MG63 (cell line): Measurements from ENCODE around the gene MAG. TPM values are rescaled to one million over a fixed set of nuclear protein-coding genes. Genes with fewer than 3 reads are reported as not detected.

Source experiments
- DNase-seq: peaks from one replicate; pipeline ENCODE4 v3.0.0-alpha.2; 2020
- H3K27me3 ChIP-seq: fragments of 250-450 bp; sonication (Bioruptor Pico); 2 replicates; pipeline ENCODE4 v1.5.1; 2020; ENCODE audit warnings: mild to moderate bottlenecking, moderate library complexity
- H3K36me3 ChIP-seq: fragments of 250-450 bp; sonication (Bioruptor Pico); 2 replicates; pipeline ENCODE4 v1.5.1; 2020; ENCODE audit warnings: mild to moderate bottlenecking, moderate library complexity
- H3K4me3 ChIP-seq: fragments of 250-450 bp; sonication (Bioruptor Pico); 2 replicates; pipeline ENCODE4 v1.5.1; 2020; ENCODE audit warnings: mild to moderate bottlenecking, moderate library complexity
- H3K9me3 ChIP-seq: fragments of 250-450 bp; sonication (Bioruptor Pico); 2 replicates; pipeline ENCODE4 v1.5.1; 2020; ENCODE audit warnings: mild to moderate bottlenecking, moderate library complexity
- total RNA-seq: library from RNA; depleted of rRNA; stranded (reverse); fragments of >200 nt; shearing (Covaris generic); gene quantifications from 2 replicates; pipeline ENCODE4 v1.2.3, GENCODE V29; 2014; ENCODE audit warnings: low replicate concordance

Gene MAG
- total RNA-seq, 1 experiment from 2014 or later: not detected

DNA sequence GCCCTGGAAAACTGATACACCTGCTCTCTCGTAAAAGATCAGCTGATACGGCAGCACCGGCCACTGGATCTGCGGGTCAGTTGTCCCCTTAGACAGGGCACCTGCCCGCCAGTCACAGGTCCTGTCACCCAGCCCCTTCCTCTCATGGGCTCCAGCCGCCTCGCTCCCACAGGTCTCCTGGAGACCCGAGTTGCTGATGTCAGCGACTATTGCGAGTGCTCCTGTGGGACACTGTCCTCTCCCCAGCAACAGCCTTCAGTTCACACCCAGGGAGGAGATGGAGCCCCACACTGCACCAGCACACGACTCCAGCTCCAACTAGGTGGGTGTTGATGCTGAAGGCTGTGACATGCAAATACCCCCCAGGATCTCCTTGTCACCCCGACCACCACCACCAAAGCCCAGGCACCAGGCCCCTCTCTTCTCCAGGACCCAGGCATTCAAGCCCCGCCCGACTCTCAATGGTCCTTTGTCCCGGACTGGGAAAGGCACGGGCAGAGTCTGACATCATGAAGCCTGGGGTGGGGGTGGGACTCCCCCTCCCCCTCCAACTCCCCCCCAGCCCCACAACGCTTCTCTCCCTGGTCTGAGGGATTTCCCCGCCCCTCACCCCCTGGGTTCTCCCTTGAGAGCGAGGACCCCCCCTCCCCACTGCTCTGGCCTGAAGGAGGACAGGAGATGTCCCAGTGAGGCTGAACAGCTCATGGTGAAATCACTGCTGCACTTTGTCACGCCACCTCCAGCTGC, 1.4 kb upstream of the MAG start:
- Histone ChIP-seq H3K27me3 (peaks cover 6% of the 10 kb centered on the region; the same call in 1 of the 2 replicates), H3K36me3 (no peaks in the 10 kb centered on the region), H3K9me3 (no peaks in the 10 kb centered on the region), H3K4me3 (no peak overlapping the region)
- DNase-seq: no peak

DNA sequence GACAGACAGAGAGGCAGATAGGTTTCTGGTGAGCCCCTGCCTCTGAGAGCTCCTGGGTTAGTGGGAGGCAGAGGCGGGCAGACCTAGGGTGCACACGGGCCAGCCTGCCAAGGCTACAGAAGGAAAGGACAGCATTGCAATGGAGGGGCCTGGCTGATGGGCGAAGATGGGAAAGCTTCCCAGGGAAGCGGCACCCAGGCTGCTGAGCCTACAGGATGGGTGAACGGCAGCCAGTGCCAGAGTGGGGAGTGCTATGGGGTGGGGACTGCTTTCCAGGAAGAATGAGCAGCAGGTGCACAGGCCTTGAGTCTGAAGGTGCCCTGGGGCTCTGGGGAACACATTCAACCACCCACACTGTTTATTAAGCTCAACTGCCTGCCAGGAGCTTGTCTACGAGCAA, 702 bp upstream of the MAG start:
- H3K36me3 ChIP-seq: no peaks in the 10 kb centered on the region
- no peak for DNase-seq
- H3K27me3 ChIP-seq: peaks cover 6% of the 10 kb centered on the region; the same call in 1 of the 2 replicates
- no peaks in the 10 kb centered on the region for H3K9me3 ChIP-seq
- no peak overlapping the region for H3K4me3 ChIP-seq

DNA sequence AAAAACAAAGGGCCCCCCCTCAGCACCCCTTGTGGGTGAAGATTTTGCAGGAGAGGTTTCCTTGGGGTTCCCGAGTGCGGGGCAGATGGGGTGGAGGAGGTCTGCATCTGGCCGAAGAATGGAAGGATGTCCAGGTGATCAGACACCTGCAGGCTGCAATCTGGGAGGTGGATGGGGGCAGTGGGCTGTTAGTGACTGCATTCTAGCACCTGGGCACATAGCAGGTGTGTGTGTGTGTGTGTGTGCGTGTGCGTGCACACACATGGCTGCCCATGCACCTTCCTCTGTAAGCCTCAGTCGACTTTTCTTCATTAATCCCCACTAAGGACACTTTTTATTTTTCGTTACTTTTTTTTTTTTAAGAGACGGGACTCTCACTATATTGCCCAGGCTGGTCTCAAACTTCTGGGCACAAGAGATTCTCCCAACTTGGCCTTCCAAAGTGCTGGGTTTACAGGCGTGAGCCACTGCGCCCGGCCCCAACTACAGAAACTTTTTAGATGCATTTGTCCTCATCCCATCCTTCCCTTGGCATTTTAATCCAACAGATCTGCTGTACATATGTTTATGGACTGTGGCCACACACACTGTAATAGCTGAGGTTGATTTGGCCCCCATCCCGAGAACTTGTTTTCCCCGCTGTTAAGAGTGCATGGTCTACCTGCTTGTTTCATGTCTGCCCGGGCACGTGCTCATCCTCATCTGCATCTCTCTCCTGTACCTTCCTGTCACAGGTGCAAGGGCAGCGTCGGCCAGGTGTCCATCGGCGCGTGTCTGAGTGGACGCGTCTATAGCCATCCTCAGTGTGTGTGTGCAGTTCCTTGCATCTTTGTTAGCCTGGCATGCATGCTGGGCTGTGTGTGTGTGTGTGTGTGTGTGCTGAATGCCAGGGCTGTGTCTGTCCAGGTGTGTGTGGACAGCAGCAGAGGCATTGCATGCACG, 731 bp downstream of the MAG start:
- Histone ChIP-seq H3K27me3 (peaks cover 6% of the 10 kb centered on the region; the same call in 1 of the 2 replicates), H3K4me3 (no peak overlapping the region), H3K9me3 (no peaks in the 10 kb centered on the region), H3K36me3 (no peaks in the 10 kb centered on the region)
- DNase-seq: no peak

DNA sequence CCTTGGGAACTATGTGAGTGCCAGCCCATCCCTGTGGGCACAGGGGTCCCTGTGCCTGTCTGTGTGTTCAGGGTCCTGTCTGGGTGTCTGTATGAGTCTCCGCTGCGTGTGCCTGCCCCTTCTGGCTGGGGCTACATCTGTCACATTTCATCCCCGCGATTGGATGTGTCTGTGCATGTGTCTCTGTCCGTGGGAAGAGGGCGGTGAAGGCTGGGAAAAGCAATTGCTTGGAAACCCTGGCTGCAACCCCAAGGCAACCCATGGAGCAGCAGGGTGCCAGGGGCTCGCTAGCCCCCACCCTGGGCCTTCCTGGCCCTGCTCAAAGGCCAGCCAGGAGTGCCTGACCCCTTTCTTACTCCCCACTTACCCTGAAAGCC, 1.4 kb downstream of the MAG start:
- no peak for DNase-seq
- Histone ChIP-seq H3K4me3 (no peak overlapping the region), H3K27me3 (peaks cover 6% of the 10 kb centered on the region; the same call in 1 of the 2 replicates), H3K36me3 (no peaks in the 10 kb centered on the region), H3K9me3 (no peaks in the 10 kb centered on the region)

DNA sequence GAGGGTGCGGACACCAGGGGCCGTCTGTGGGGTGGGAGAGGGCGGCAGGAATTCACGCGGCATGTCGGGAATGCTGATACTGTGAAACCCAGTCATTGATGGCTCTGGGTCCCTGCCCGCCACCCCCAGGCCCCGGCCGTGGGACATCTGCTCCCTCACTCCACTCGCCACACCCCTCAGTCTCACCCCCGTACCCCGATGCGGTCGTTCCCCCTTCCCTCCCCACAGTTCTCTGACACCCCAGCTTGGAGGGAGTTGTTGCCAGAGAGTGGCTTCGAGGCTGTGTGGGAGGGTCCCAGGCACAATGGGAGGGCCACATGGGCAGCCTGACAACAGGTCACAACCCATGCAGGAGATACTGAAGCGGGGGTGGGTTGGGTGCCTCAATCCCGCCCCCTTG, 1.8 kb downstream of the MAG start:
- Histone ChIP-seq H3K9me3 (no peaks in the 10 kb centered on the region), H3K4me3 (no peak overlapping the region), H3K36me3 (no peaks in the 10 kb centered on the region), H3K27me3 (peaks cover 6% of the 10 kb centered on the region; the same call in 1 of the 2 replicates)
- DNase-seq: no peak

DNA sequence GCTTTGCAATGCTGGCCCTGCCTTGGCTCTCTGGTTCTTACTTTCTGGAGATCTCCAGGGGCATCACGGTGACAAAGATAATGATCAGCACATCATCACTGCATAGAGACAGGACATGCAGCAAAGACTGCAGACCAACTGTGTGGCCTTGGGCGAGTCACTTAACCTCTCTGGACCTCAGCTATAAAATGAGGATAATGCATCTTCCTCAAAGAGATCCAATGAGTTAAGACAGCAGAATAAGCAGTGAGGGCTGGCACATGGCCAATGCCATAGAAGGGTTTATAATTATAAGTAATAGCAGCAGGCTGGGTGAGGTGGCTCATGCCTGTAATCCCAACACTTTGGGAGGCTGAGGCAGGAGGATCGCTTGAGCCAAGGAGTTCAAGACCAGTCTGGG, 2.4 kb downstream of the MAG start:
- H3K4me3 ChIP-seq: no peak overlapping the region
- DNase-seq: no peak
- H3K27me3 ChIP-seq: peaks cover 6% of the 10 kb centered on the region; the same call in 1 of the 2 replicates
- H3K9me3 ChIP-seq: no peaks in the 10 kb centered on the region
- H3K36me3 ChIP-seq: no peaks in the 10 kb centered on the region

DNA sequence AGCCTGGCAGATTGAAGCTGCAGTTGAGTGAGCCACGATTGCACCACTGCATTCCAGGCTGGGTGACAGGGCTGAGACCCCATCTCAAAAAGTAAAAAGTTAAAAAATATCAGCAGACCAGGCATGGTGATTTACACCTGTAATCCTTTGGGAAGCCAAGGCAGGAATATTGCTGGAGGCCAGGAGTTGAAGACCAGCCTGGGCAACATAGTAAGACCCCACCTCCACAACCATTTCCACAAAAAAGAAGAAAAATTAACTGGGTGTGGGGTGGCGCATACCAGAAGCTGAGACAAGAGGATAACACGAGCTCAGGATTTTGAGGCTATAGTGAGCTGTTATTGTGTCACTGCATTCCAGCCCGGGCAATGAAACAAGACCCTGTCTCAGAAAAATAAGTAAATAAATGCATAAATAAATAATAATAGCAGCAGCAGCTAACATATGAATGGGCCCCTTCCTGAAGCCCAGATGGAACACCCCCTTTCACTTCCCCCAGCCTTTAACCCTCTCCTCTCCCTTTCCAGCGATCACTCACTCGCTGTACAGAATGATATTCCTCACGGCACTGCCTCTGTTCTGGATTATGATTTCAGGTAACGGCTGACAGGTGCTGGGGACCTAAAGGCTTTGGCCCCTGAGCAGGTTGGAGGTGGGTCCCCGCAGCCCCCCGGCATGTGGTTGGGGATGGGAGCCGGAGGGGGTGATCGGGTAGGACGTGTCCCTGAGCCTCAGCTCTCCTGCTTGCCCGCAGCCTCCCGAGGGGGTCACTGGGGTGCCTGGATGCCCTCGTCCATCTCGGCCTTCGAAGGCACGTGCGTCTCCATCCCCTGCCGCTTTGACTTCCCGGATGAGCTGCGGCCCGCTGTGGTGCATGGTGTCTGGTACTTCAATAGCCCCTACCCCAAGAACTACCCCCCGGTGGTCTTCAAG, 3.2 kb downstream of the MAG start:
- no peak overlapping the region for H3K4me3 ChIP-seq
- peaks cover 6% of the 10 kb centered on the region; the same call in 1 of the 2 replicates for H3K27me3 ChIP-seq
- no peaks in the 10 kb centered on the region for H3K9me3 ChIP-seq
- H3K36me3 ChIP-seq: no peaks in the 10 kb centered on the region
- DNase-seq: no peak

DNA sequence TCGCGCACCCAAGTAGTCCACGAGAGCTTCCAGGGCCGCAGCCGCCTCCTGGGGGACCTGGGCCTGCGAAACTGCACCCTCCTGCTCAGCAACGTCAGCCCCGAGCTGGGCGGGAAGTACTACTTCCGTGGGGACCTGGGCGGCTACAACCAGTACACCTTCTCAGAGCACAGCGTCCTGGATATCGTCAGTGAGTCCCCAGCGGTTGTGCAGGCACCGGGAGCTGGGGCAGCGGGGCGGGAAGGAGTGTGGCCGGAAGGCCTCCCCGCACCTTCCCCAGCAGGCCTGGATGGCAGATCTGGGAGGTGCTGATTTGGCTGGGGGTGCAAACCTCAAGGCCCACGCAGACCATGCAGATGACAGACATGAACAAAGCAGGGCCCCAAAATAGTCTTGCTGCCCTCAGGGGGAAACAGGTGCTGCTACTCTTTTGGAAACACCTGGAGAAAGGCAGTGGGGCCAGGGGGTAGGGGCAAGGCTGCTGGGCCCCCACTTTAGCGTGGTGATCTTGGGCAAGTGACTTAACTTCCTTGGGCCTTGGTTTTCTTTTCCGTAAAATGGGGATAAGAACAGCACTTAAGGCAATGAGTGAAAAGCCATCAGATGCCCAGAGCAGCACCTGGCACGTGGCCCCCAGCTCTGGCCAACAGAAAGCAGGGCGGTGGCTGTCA, 4.0 kb downstream of the MAG start:
- DNase-seq: no peak
- Histone ChIP-seq H3K9me3 (no peaks in the 10 kb centered on the region), H3K4me3 (no peak overlapping the region)

DNA sequence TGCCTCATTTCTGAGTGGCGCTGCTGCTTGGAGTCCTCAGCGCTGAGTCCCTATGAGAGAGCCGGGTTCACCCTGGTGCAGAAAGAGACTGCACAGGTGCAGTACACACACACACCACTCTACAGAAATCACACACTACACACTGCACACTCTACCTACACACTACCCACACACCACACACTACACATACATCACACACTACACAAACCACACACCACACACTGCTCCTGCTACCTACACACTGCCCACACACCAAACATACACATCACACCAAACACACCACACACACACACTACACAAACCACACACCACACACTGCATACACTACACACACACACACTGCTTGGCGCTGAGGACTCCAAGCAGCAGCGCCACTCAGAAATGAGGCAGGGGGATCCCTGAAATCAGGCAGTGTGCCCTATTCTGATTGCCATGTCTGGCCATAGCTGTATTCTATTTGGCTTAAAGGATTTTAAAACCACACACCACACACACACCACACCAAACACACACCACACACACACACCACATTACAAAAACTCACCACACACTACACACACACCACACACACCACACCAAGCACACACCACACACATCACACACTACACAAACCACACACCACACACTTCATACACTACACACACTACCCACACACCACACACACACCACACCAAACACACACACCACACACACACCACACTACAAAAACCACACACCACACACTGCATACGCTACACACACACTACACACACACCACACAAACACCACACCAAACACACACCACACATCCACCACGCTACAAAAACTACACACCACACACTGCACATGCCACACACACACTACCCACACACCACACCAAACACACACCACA, 4.9 kb downstream of the MAG start:
- H3K4me3 ChIP-seq: no peak overlapping the region
- no peak for DNase-seq
- peaks cover 6% of the 10 kb centered on the region; the same call in 1 of the 2 replicates for H3K27me3 ChIP-seq
- no peaks in the 10 kb centered on the region for H3K9me3 ChIP-seq
- H3K36me3 ChIP-seq: no peaks in the 10 kb centered on the region

More for the DNA sequence above, 4.0 kb downstream of the MAG start:
- no peaks in the 10 kb centered on the region for H3K36me3 ChIP-seq
- H3K27me3 ChIP-seq: peaks cover 6% of the 10 kb centered on the region; the same call in 1 of the 2 replicates

DNA sequence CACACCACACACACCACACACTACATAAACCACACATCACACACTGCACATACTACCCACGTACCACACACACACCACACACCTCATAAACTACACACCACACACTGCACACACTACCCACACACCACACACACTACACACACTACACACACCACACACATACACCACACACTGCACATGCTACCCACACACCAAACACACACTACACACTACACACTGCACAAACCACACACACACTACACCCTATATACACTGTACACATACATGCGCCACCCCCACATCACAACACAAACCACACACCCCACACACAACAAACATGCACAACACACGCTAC, 5.5 kb downstream of the MAG start:
- no peaks in the 10 kb centered on the region for H3K9me3 ChIP-seq
- H3K36me3 ChIP-seq: no peaks in the 10 kb centered on the region
- no peak for DNase-seq
- H3K4me3 ChIP-seq: no peak overlapping the region
- peaks cover 6% of the 10 kb centered on the region; the same call in 1 of the 2 replicates for H3K27me3 ChIP-seq

DNA sequence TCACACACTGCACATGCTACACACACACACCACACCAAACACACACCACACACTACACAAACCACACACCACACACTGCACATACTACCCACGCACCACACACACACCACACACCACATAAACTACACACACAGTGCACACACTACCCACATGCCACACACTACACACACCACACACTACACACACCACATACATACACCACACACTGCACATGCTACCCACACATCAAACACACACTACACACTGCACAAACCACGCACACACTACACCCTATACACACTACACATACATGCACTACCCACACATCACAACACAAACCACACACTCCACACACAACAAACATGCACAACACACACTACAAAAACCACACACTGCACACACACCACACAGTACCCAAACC, 6.0 kb downstream of the MAG start:
- DNase-seq: no peak
- peaks cover 6% of the 10 kb centered on the region; the same call in 1 of the 2 replicates for H3K27me3 ChIP-seq
- H3K9me3 ChIP-seq: no peaks in the 10 kb centered on the region
- no peak overlapping the region for H3K4me3 ChIP-seq
- no peaks in the 10 kb centered on the region for H3K36me3 ChIP-seq

DNA sequence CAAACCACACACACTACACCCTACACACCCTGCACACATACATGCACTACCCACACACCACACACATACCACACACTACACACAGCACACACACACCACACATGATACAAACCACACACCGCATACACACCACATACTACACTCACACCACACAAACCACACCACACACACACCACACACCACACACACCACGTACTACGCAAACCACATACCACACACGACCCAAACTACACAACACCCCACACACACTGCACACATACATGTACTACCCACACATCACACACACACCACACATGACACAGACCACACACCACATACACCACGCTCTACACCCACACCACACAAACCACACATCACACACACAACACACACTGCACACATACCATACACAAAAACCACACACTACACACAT, 6.6 kb downstream of the MAG start:
- H3K9me3 ChIP-seq: no peaks in the 10 kb centered on the region
- no peak for DNase-seq
- H3K27me3 ChIP-seq: no peaks in the 10 kb centered on the region; the same call in 1 of the 2 replicates
- no peaks in the 10 kb centered on the region for H3K36me3 ChIP-seq
- H3K4me3 ChIP-seq: no peak overlapping the region

DNA sequence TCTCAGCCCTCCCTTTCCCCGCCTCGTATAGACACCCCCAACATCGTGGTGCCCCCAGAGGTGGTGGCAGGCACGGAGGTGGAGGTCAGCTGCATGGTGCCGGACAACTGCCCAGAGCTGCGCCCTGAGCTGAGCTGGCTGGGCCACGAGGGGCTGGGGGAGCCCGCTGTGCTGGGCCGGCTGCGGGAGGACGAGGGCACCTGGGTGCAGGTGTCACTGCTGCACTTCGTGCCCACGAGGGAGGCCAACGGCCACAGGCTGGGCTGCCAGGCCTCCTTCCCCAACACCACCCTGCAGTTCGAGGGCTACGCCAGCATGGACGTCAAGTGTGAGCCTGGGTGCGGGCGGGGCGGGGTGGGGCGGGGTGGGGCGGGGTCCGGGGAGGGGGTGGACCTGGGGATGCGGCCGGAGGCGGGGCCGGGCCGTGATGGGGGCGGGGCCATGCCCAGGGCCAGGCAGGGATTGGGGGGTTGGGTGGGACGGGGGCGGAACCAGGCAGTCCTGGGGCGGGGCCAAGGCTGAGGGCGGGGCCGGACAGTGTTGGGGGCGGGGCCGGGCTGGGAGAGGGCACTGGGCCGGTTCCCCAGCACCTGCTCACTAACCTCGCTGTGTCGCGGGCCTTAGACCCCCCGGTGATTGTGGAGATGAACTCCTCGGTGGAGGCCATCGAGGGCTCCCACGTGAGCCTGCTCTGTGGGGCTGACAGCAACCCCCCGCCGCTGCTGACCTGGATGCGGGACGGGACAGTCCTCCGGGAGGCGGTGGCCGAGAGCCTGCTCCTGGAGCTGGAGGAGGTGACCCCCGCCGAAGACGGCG, 7.8 kb downstream of the MAG start:
- Histone ChIP-seq H3K4me3 (no peak overlapping the region), H3K36me3 (no peaks in the 10 kb centered on the region), H3K9me3 (no peaks in the 10 kb centered on the region), H3K27me3 (no peaks in the 10 kb centered on the region)
- DNase-seq: no peak

DNA sequence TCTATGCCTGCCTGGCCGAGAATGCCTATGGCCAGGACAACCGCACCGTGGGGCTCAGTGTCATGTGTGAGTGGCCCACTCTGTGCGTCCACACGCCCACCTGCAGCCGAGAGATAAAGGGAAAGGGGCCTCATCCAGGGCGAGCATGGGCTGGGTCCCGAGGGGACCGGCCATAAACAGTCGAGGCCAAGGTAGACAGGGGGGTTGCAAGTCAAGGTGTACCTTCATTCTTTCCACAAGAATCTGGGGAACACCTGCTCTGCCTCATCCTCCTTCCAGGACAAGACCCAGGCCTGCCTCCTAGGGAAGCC, 8.3 kb downstream of the MAG start:
- Histone ChIP-seq H3K27me3 (no peaks in the 10 kb centered on the region), H3K36me3 (no peaks in the 10 kb centered on the region), H3K4me3 (no peak overlapping the region), H3K9me3 (no peaks in the 10 kb centered on the region)
- DNase-seq: no peak

DNA sequence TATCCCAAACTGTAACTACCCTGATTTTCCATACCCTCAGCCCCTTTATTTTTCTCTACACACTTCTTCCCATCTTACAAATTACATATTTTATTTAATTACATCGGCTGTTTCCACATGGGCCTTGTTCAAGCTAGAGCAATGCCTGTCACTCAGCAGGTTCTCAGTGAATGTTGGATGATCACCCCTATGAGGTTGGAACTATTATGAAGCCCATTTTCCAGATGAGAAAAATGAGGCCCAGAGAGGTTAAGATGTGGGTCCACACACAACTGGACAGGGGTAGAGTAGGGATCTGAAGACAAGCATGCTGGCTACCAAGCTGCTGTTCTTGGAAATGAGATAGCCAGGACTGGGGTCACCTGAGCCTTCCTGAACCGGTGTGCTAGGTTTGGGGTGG, 10.0 kb downstream of the MAG start:
- Histone ChIP-seq H3K9me3 (no peaks in the 10 kb centered on the region), H3K36me3 (no peaks in the 10 kb centered on the region), H3K4me3 (no peak overlapping the region), H3K27me3 (no peaks in the 10 kb centered on the region)
- no peak for DNase-seq
